Measurements from ENCODE around the gene GTF3C4.
"Not testable (repeated sequence)": the region's sequence is repeated elsewhere in the genome, so short reads cannot be mapped to it uniquely, and the experiment has no call there.

Gene GTF3C4

GRCh38 chr9:132694144-132694543 is 23.9 kb downstream of the GTF3C4 start:
- Histone ChIP-seq H3K4me3 (no peak overlapping the region), H3K27ac (no peak overlapping the region)

GRCh38 chr9:132697230-132697629 is 27.0 kb downstream of the GTF3C4 start:
- Histone ChIP-seq H3K4me3 (no peak overlapping the region), H3K27ac (no peak overlapping the region)

- no peak overlapping the region for H3K27ac ChIP-seq
- H3K4me3 ChIP-seq, result no peak overlapping the region
Observed at GRCh38 chr9:132698989-132699388, 28.7 kb downstream of the GTF3C4 start.

- Histone ChIP-seq H3K27ac (no peak overlapping the region), H3K4me3 (no peak overlapping the region)
Observed at GRCh38 chr9:132699956-132700355, 29.7 kb downstream of the GTF3C4 start.

- Histone ChIP-seq H3K4me3 (no peak overlapping the region), H3K27ac (no peak overlapping the region)
Observed at GRCh38 chr9:132702254-132702653, 32.0 kb downstream of the GTF3C4 start.

GRCh38 chr9:132703336-132703735 is 33.1 kb downstream of the GTF3C4 start:
- Histone ChIP-seq H3K4me3 (no peak overlapping the region), H3K27ac (no peak overlapping the region)

- Histone ChIP-seq H3K27ac (no peak overlapping the region), H3K4me3 (no peak overlapping the region)
Observed at GRCh38 chr9:132708239-132708638, 38.0 kb downstream of the GTF3C4 start.

- no peak overlapping the region for H3K4me3 ChIP-seq
- H3K27ac ChIP-seq, result no peak overlapping the region
Observed at GRCh38 chr9:132708769-132709430, 38.6 kb downstream of the GTF3C4 start.

GRCh38 chr9:132710333-132710732 is 40.1 kb downstream of the GTF3C4 start:
- no peak overlapping the region for H3K4me3 ChIP-seq

GRCh38 chr9:132711152-132711551 is 40.9 kb downstream of the GTF3C4 start:
- H3K4me3 ChIP-seq, H3K27ac ChIP-seq: not testable (repeated sequence)

More at GRCh38 chr9:132710333-132710732, 40.1 kb downstream of the GTF3C4 start:
- no peak overlapping the region for H3K27ac ChIP-seq

GRCh38 chr9:132711846-132712245 is 41.6 kb downstream of the GTF3C4 start:
- Histone ChIP-seq H3K4me3 (no peak overlapping the region), H3K27ac (no peak overlapping the region)

GRCh38 chr9:132712753-132713152 is 42.5 kb downstream of the GTF3C4 start:
- Histone ChIP-seq H3K4me3 (no peak overlapping the region), H3K27ac (no peak overlapping the region)

- Histone ChIP-seq H3K4me3 (no peak overlapping the region), H3K27ac (no peak overlapping the region)
Observed at GRCh38 chr9:132716007-132716406, 45.7 kb downstream of the GTF3C4 start.

- no peak overlapping the region for H3K4me3 ChIP-seq
- H3K27ac ChIP-seq, result no peak overlapping the region
Observed at GRCh38 chr9:132717326-132717945, 47.2 kb downstream of the GTF3C4 start.

GRCh38 chr9:132718381-132718928 is 48.2 kb downstream of the GTF3C4 start:
- not testable (repeated sequence) for H3K27ac ChIP-seq, H3K4me3 ChIP-seq

GRCh38 chr9:132721661-132722060 is 51.4 kb downstream of the GTF3C4 start:
- H3K27ac ChIP-seq, result no peak overlapping the region
- H3K4me3 ChIP-seq, result no peak overlapping the region

GRCh38 chr9:132722564-132723065 is 52.4 kb downstream of the GTF3C4 start:
- no peak overlapping the region for H3K4me3 ChIP-seq
- H3K27ac ChIP-seq, result no peak overlapping the region

GRCh38 chr9:132723809-132724208 is 53.5 kb downstream of the GTF3C4 start:
- H3K27ac ChIP-seq, result no peak overlapping the region
- no peak overlapping the region for H3K4me3 ChIP-seq

- H3K4me3 ChIP-seq, result no peak overlapping the region
- H3K27ac ChIP-seq, result no peak overlapping the region
Observed at GRCh38 chr9:132725306-132725705, 55.0 kb downstream of the GTF3C4 start.

GRCh38 chr9:132726576-132727130 is 56.4 kb downstream of the GTF3C4 start:
- no peak overlapping the region for H3K27ac ChIP-seq
- no peak overlapping the region for H3K4me3 ChIP-seq

- H3K27ac ChIP-seq, result peak overlapping the region in 2 of 21 experiments; percentile 80 to 92
- H3K4me3 ChIP-seq, result no peak overlapping the region
Observed at GRCh38 chr9:132728071-132728470, 57.8 kb downstream of the GTF3C4 start.

Measured in skin epidermis (tissue), 12 donors.